ENCODE measurements around the gene C11orf21. TPM values are rescaled to one million over a fixed set of nuclear protein-coding genes. Genes with fewer than 3 reads are reported as not detected.

C11orf21 gene
- total and polyA plus RNA-seq, 2 of the 8 experiments (the other 6 are each of a cell fraction or from before 2014, with no cell fraction given) = not detected

DNA sequence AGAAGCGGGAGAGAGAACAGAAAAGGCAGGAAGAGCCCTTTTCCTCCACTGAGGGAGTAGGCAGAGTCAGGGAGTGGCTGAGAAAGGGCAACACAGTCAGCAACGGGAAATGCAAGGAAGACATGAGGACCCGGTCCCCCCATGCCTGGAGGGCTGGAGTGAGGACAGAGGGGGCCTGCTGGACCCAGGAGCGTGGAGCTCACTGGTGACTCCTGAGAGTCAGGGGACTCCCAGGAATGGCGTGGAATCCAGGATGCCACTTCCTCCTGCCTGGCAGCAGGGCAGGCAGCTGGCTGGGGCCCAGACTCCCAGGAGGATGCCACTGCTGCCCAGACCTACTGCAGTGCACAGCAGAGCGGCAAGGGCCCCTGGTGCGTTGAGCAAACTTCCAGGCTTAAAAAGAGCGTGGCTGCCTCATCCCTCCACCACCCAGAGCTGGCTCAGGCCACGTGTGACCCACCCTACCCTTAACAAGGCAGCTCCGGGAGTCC lies 11.3 kb downstream of the C11orf21 start:
- TF ChIP-seq RBBP5 (IDR thresholded peaks at IDR 0.05; ENCODE audit: borderline replicate concordance, low read depth, low read length) (no peak), MAX (IDR thresholded peaks at IDR 0.05) (no peak), NRF1 (IDR thresholded peaks at IDR 0.05; ENCODE audit: low read depth, low read length) (no peak), E2F6 (IDR thresholded peaks at IDR 0.05) (no peak), RNF2 (IDR thresholded peaks at IDR 0.05; ENCODE audit: borderline replicate concordance, low read depth, low read length, missing control alignments, poor library complexity, severe bottlenecking) (no peak), CBX5 (IDR thresholded peaks at IDR 0.05; ENCODE audit: low read depth, low read length) (no peak), KDM5A (IDR thresholded peaks at IDR 0.05; ENCODE audit: low read length) (no peak), KDM4A (IDR thresholded peaks at IDR 0.05; ENCODE audit: low read depth, low read length, severe bottlenecking) (no peak), BCL11A (IDR thresholded peaks at IDR 0.05; ENCODE audit: low read depth in 2 of 2, low read length in 2 of 2) (no peak), SUZ12 (IDR thresholded peaks at IDR 0.05; ENCODE audit: low read length) (no peak), CHD1 (IDR thresholded peaks at IDR 0.05; ENCODE audit: low read depth, low read length) (no peak)
- peak in 1 of 2 experiments; percentile 45 for DNase-seq (ENCODE audit: low read depth in 1 of 2, low spot score in 2 of 2)
- Histone ChIP-seq H3K4me2 (ENCODE audit: insufficient read depth in 1 of 2, low read depth in 2 of 2, low read length in 2 of 2) (no peak overlapping the region), H3K79me1 (ENCODE audit: low read depth, low read length) (no peaks in the 10 kb centered on the region), H3K9me3 (ENCODE audit: insufficient read depth in 2 of 2, low read depth in 1 of 2, low read length in 1 of 2) (no peaks in the 10 kb centered on the region), H2BK20ac (ENCODE audit: low read length) (no peak overlapping the region), H3K36me3 (ENCODE audit: control insufficient read depth in 2 of 4, insufficient read depth in 4 of 4, low read length in 3 of 4) (no peaks in the 10 kb centered on the region), H3K9ac (replicated peaks in 1 of 4; ENCODE audit: extremely low read depth in 1 of 4, low read depth in 3 of 4, low read length in 3 of 4) (no peak overlapping the region; a peak in 1 of 7 replicates), H3K14ac (ENCODE audit: insufficient read length) (no peak overlapping the region), H2AFZ (ENCODE audit: low read length) (no peak overlapping the region), H4K5ac (ENCODE audit: insufficient read length, low read depth, low read length) (no peak overlapping the region), H3K56ac (replicated peaks; ENCODE audit: insufficient read length, low read depth, low read length) (no peak overlapping the region), H4K8ac (ENCODE audit: extremely low read depth, insufficient read depth, low read length) (no peak overlapping the region), H3K18ac (ENCODE audit: extremely low read depth, low read length) (peak overlapping the region; percentile 68), H2BK120ac (replicated peaks; ENCODE audit: low read depth, low read length) (no peak overlapping the region), H3K79me2 (ENCODE audit: control insufficient read depth in 1 of 2, insufficient read depth in 2 of 2, low read length in 2 of 2) (no peaks in the 10 kb centered on the region), H3K4ac (replicated peaks; ENCODE audit: insufficient read length, low read depth, low read length) (no peak overlapping the region), H3K23me2 (ENCODE audit: low read depth, low read length) (no peaks in the 10 kb centered on the region), H3K4me3 (ENCODE audit: extremely low read depth in 1 of 4, insufficient read depth in 2 of 4, low read depth in 3 of 4, low read length in 4 of 4) (no peak overlapping the region), H2AK5ac (ENCODE audit: low read depth, low read length) (no peak overlapping the region), H3K27me3 (replicated peaks in 1 of 4; ENCODE audit: control insufficient read depth in 3 of 4, extremely low read depth in 1 of 4, insufficient read depth in 3 of 4, low read length in 3 of 4) (peaks cover 0 to 10% (median 1%) of the 10 kb centered on the region in 4 experiments; a peak in 4 of 7 replicates), H3K27ac (ENCODE audit: low read depth, low read length) (no peak overlapping the region), H4K91ac (replicated peaks; ENCODE audit: insufficient read length, low read length) (no peak overlapping the region), H4K20me1 (replicated peaks in 1 of 2; ENCODE audit: control insufficient read depth in 1 of 2, insufficient read depth in 2 of 2, low read length in 2 of 2) (peaks cover 0 to 2% of the 10 kb centered on the region in 2 experiments), H2BK12ac (ENCODE audit: low read depth, low read length) (0 out of 2 replicates have a peak overlapping the region, but pooled peaks have one; percentile 50), H2BK5ac (ENCODE audit: low read depth, low read length) (peak overlapping the region; percentile 9; the same call in 1 of the 2 replicates), H3K4me1 (replicated peaks in 1 of 4; ENCODE audit: control insufficient read depth in 3 of 4, insufficient read depth in 4 of 4, low read length in 3 of 4) (peaks cover 0 to 5% (median 3%) of the 10 kb centered on the region in 4 experiments; a peak in 2 of 7 replicates), H2BK15ac (ENCODE audit: low read length) (no peak overlapping the region), H3K23ac (ENCODE audit: insufficient read length) (no peak overlapping the region)
- 74% methylated on average over 8 of the region's 10 CpGs; no CpG with 5 or more reads in 1 of the 2 experiments for WGBS, 2 experiments (ENCODE audit: extremely low coverage in 1 of 2, insufficient coverage in 1 of 2, insufficient read length in 1 of 2, insufficient replicate concordance in 2 of 2, low coverage in 1 of 2, low lambda C conversion rate in 2 of 2, missing lambda C conversion rate in 1 of 2)
- FAIRE-seq = no peak
- CTCF ChIA-PET (ENCODE audit: partially characterized antibody) = interaction anchor here (0.6 to 4.6 kb wide), 7 partner anchors 8 to 138 kb away, joined by 3 to 27 read pairs (median 5); partner anchors contain the start of genes C11orf21 and TSPAN32
- POLR2A ChIA-PET (ENCODE audit: partially characterized antibody) = interaction anchor here (0.6 kb wide), 1 partner anchor 393 kb away, joined by 3 read pairs; no protein-coding TSS in a partner anchor

Measured in H1 (cell line).